GM20431 (cell line): Measurements from ENCODE around the gene GPC5.

Experiments used
- in situ Hi-C: fragments of 300-500 bp; cut with MseI, MboI; formaldehyde crosslinking; loops from one replicate; pipeline ENCODE4 v1.15.0; 2020; ENCODE audit warnings: low sequenced_read_pairs; ENCODE audit not compliant: unreplicated experiment

The GPC5 gene

DNA sequence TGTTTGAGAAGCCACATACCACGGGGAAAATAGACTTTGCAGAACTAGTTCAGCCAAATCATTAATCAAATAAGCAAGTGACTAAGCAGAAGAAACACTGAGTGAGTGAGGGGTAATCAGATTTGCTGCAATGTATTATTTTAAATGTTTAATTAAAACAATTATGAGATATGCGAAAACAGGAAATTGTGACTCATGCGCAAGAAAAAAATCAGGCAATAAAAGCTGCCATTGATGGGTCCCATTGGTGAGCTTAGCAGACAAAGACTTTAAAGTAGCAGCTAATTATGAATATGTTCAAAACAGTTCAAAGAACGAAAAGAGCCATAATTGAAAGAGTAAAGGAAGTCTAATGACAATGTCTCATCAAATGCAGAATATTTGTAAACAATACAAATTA lies 644.1 kb downstream of the GPC5 start:
- in situ Hi-C loops = no loop called here

DNA sequence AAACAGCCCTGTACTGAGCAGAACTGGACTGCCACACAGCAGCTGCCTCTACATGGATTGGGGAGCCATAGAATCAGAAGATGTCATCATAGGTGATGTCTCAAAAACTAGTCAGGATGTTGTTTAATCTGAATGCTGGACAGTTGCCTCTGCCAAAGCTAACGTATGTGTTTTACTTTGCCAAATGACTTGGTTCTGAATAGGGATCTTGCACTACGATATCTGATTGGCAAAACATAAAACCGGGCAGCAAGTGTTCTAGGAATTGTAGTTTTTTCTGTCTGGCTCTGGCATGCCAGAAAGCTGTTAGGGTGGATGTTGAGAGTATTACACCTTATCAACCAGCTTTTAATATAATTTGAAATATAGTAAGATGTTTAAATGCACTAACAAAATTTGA lies 645.9 kb downstream of the GPC5 start:
- in situ Hi-C loops = no loop called here

DNA sequence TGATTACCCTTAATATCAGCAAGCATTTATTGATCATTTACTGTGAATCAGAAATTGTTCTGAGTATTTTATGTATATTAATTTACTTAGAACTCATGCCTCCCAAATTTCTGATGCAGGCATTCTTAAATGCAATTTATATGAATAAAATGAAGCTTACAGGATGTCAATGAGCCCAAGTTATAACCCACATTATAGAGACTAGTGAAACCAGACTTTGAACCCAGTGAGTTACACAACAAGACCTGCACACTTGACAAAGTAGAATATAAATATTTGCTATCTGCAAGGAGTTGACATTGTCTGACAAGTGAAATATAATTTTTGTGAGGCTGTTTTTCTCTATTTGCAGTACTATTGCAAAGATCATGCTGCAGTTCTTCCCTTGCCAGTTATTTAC lies 656.0 kb downstream of the GPC5 start:
- in situ Hi-C loops = no loop called here

DNA sequence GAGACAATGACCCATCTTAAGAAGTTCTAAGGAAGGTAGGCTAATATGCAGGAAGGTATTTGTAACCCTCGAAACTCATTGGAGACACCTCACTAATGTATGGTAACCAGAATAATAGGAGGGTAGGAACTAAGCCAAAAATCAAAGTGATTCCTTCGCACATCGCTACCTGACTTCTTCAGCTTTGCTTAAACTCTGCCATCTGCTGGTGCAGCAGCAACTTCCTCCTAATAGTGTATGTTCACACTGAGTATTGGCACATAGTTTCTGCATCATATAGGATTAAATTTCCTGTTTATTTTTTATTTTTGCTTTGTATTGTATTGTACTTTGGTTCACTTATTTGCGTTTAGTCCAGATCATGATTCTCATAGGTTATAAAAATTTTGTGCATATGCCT lies 676.2 kb downstream of the GPC5 start:
- in situ Hi-C loops = no loop called here

DNA sequence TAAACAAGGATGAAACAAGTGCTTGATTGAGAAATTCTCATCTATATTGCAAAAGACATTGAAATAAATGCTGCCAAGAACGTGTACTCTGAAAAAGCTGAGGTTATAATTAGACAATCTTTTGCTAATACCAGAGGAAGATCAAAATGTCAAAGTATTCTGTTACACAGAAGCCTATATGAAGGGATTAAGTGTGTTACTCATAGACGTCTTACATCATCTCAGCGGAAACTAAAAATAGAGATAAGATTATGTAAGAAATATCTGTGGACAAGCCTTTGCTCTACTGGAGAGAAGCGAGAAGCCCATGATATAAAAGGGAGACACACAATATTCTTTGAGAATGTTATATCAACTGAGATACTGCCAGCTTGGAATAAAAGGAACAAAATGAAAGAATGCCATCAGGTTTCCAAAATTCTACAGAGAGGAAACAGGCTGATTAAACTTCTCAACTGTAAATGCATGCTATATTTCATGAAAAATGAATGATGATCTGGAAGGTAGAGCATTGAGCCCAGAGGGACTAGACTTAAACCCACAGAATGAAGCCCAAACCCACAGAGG lies 699.0 kb downstream of the GPC5 start:
- in situ Hi-C loops = no loop called here

DNA sequence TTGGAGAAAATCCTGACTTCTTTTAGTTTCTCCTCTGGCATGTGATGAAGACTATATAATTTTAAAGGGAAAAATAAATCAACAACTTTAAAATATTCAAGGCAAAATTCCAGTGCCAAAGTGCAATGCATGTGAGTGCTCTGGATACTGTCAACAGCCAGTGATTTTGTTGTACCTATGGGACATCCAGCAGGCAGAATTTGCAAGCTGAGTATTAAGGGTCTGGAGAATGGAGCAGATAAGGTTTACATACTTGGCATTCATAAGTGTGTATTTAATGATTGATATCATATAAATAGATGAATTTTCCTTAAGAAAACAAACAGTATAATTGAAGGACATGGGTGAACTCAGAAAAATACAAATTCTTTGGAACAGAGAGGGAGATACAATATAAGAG lies 703.4 kb downstream of the GPC5 start:
- in situ Hi-C loops = no loop called here

DNA sequence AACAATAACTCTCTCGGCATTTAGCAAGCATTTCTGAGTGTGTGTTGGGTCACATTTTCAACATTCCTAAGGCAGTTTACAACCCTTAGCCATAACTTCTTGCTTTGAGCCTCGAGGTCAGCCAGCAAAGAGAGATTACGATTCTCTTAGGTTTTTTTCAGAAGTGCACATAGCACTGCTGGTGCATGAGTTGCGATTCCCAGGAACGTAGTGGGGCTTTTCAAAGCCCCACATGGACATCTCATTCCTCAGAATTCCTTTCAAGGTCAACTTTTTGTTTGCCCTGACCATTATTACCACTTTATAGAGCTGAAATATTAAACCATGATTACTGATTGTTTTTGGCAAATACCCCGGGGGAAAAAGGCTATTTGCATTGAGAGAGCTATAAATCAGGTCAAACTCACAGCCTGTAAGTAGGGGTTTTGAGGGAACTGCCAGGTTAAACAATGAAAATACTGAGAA lies 705.3 kb downstream of the GPC5 start:
- in situ Hi-C loops = no loop called here

DNA sequence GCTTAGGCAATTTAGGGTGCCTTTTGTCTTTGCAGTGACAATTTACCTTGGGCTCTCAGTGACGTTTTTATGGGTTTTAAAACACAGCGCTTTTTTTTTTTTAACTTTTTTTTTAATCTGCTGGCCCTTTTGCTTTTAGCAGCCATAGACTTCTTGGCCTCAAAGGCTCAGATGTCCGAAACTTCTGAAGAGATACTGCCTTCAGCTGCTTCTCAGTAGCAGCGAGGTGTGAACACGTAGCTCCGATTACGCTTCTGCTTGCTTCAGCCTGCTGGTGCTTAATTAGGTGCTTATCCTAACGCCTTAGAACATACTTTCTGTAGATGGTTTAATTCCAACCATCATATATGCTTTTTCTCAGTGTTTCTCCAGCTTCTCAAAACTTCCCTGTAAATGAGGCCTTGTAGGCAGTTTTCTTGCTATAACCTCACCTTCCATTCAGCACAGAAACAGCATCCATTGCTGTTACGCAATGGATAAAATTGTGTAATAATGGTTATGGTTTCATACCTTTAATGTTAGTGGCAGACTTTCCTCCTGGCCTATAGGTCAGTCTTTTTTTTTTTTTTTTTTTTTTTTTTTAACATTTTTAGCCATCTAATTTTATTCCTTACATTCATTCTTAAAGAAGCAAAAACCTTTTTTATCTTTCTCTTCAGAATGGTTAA lies 723.9 kb downstream of the GPC5 start:
- in situ Hi-C loops = no loop called here

DNA sequence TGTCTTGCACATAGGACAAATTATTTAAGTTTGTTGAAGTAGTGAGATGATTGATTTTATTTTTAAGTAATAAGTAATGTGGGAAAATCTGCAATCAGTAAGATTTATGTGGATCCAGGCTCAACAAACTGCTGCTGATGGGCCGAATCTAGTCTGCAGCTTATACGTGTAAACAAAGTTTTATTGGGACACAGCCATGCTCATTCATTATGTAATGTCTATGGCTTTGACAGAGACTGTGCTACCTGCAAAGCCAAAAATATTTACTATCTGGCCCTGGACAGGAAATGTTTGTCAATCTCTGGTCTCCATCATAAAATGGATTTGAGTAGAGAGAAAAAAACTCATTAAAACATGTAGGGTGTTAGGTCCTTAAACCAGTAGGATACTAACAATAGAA lies 728.0 kb downstream of the GPC5 start:
- in situ Hi-C loops = no loop called here

DNA sequence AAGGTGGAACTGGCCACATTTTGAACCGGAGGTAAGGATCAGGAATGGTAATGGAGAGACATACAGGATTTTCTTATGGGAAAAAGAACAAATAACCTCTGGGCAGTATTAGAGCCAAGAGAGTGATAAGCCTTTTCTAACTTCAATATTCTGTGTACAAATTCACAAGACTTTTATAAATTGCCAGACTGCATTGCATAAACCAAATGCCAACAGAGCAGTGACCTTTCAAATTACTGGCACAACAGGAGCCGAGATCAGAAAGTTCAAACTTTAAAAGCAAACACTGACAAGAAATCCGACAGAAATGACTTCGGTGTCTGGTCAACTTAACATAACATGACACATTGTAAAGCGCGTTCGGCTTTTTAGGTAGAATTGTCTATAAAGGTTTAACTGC lies 737.1 kb downstream of the GPC5 start:
- in situ Hi-C loops = no loop called here

DNA sequence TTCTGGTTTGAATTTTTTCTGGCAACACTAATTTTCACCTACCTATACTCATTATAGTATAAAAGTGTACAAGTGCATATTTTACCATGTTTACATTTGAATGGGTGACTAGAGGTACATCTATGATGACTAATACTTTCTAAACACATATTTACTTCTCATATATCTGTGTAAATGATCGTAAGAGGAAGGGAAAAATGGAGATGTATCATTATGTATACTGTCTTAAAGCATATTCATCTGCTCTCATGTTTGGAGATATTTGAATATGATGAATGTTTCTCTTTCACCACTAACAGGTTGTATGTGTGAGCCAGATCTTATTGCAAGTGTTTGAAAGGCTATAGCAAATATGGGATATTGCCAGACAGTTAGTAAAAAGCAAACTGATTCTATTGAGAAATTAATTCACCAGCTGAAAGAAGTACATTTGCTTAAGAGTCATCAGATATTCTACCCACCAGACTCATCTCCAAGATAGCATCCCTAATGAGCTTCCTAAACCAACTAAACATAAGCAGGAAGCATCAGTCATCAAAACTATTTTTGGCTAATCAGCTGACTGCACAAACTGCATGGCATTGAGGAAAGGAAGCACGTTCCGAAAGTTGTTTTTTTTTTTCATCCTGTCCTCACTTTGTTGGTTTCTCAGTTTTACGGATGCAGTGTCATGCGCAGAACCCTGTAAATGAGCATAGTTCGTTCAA lies 738.2 kb downstream of the GPC5 start:
- in situ Hi-C loops = no loop called here

DNA sequence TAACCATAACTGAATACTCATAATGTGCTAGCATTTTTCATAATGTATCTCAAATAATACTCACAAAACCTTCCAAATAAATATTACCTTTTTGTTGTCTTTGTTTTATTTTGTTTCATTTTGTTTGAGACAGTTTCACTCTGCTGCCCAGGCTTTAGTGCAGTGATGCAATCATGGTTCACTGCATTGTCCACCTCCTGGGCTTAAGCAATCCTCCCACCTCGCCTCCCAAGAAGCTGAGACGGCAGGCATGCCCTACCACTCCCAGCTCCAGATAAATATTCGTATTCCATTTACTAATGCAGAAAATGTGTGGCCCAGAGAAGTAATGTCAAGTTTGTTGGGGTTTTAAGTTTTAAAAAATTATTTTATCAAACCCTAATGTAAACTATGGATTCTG lies 739.1 kb downstream of the GPC5 start:
- in situ Hi-C loops = no loop called here

DNA sequence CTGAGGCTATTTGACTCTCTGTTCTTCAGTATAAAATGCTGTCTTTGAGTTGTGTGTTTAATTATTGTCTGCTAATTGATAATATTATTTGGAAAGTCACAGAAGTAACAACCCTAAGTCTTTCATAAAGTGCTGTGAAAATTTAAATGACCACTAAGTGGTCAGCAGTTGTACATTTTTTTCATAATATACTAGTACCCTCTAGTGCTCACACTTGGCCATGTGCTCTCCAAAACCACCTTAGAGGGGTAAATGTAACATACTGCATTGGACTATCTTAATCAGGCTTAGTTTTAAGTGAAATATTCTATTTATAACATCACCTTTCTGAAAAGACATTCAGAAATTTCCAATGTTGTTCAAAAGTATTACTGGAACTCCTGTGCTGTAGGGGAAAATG lies 745.3 kb downstream of the GPC5 start:
- in situ Hi-C loops = no loop called here

DNA sequence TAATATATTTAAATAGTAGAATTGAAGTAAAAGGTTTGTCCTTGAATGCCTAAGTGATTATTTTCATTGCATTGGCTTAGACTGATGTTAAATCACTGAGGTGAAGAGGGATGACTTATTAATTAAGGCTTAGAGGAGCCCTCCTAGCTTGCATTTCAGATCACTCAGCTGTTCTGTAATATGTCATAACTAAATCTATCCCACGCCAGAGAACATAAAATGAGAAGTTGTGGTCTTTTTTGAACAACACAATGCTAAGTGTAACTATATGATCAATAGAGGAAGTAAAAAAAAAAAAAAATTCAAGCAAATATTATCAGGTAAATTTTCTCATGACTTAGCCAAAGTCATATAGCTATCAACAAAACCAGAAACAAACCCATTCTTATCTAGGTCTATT lies 752.2 kb downstream of the GPC5 start:
- in situ Hi-C loops = no loop called here

DNA sequence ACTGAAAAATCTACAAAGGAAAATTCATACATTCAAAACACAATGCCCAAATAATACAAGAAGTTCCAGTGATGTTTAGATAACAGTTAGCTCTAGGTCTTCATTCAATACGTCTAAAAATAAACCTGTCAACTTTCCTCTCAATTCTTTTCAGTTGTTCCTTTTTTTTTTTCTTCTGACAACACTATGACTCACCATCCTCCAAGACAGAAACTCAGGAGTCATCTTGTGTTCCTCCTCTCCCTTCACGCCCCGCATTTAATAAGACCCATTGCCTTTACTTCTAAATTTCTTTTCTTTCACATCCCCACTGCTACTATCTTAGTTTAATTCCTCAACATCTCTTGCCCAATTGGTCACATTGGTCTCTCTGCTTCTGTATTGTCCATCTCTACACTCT lies 759.9 kb downstream of the GPC5 start:
- in situ Hi-C loops = no loop called here

DNA sequence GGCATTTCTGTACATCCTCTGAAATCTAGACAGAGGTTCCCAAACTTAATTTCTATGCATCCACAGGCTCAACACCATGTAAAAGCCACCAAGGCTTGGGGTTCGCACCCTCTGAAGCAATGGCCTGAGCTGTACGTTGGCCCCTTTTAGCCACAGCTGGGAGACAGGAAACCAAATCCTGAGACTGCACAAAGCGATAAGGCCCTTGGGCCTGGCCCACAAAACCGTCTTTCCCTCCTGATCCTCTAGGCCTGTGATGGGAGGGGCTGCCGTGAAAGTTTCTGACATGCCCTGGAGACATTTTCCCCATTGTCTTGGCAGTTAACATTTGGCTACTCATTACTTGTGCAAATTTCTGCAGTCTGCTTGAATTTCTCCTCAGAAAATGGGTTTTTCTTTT lies 766.4 kb downstream of the GPC5 start:
- in situ Hi-C loops = no loop called here

DNA sequence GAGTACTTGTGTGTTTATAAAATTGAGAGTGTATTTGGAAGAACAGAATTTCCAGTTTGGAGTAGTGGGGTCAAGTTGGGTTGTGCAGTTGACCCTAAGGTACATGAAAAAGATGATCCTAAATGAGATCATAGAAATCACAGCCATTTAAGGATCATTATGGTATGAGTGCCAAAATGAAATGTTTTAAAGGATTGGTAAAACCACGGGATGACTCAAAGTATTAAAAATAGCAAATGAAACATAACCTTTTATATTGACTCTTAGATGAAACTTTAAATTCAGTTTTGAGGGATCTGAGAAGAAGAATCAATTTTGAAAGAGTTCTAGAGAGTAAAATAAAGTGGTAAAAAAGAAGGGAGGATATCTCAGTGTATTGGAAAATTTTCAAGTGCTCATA lies 773.8 kb downstream of the GPC5 start:
- in situ Hi-C loops = no loop called here

DNA sequence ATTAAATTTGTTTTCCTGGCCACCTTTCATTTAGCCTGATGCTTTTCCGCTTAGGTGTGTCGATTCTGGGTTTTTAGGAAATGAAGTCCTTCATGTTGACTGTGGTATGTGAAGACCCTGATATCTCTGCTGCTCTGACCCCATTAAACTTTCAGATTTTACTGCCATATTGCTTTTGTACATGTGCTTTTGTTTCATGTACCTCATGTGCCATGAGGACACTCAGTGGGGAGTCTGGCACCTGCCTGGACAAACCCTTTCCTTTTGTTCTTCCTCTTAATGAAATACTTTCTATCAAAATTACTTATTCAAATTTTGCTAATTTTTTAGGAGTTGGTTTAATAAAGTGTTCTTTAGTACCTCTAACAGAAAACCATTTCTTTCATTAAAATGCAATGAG lies 774.8 kb downstream of the GPC5 start:
- in situ Hi-C loops = no loop called here

DNA sequence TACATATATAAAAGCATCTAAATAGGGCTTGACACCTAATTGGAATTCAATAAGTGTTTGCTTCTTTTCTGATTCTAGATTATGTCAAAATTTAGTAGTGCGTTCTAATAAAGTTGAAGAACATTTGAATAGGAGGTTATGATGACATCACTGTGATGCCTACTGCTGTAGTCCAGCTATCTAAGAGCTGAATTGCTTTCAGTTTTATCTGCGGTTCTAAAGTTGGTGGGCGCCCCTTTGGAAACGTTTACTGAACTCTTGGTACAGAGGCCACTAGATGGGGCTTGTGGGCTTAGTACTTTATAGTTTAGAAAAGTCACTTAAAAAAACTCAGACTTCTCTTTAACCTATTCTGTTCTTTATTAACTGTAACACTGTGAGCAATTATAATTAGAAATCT lies 776.9 kb downstream of the GPC5 start:
- in situ Hi-C loops = no loop called here

DNA sequence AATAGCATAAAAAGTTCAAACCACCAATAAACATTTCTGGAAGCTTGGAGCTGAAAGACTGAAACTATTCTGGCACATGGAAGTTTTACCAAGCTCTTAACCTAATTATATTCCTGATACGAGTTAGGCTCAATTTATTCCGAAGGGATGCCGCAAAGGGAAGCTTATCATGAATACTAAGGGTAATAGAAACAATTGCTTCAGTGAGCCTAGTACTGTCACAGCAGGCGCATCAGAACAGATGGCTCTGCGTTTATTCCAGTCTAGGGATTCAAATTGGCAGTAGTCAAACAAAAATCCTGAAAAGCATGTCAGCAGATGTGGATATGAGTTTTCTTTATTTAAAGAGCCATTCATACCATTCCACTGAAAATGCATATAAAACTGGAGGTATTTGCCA lies 779.5 kb downstream of the GPC5 start:
- in situ Hi-C loops = no loop called here

DNA sequence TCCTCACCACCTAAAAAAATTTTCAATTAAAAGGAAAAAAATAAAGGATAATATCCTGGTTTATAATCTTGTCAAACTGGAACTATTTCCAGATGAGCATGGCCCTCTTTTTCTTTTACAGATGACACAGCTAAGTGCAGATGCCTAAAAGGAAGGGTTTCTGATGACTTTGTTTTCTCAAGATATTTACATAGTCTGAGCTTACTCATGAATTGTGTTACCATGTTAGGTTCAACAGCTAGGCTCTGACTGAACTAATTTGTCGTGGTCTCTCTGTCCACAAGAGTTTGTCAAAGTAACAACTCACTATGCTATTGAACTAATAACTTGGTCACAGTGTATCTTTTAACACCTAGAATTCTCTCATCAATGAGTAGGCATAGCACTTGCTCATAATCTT lies 780.8 kb downstream of the GPC5 start:
- in situ Hi-C loops = no loop called here
